Ovary (tissue), 3 donors: ENCODE measurements around the gene TRPC4.

Experiments used
- POLR2A ChIP-seq: fragments of 450-650 bp; IDR thresholded peaks from one replicate; pipeline ENCODE4 v1.6.1; 2017; ENCODE audit warnings: antibody characterized with exemption, mild to moderate bottlenecking, moderate library complexity
- TF ChIP-seq, protein P1 (sequence below), 3 donors: fragments of 450-650 bp in 2 of 3; fragments of 200-600 bp in 1 of 3; IDR thresholded peaks; one replicate each; pipeline versions ENCODE4 v1.5.1 to v1.8.0; 2016 to 2022; ENCODE audit warnings: antibody characterized with exemption in 3 of 3, mild to moderate bottlenecking in 1 of 3
- donor health status: DM: no; HTN: no; CAD: no.

GRCh38 chr13:37706041-37706440, 163.5 kb downstream of the TRPC4 start:
- TF ChIP-seq POLR2A, result no peak
- TF ChIP-seq, protein P1, sequence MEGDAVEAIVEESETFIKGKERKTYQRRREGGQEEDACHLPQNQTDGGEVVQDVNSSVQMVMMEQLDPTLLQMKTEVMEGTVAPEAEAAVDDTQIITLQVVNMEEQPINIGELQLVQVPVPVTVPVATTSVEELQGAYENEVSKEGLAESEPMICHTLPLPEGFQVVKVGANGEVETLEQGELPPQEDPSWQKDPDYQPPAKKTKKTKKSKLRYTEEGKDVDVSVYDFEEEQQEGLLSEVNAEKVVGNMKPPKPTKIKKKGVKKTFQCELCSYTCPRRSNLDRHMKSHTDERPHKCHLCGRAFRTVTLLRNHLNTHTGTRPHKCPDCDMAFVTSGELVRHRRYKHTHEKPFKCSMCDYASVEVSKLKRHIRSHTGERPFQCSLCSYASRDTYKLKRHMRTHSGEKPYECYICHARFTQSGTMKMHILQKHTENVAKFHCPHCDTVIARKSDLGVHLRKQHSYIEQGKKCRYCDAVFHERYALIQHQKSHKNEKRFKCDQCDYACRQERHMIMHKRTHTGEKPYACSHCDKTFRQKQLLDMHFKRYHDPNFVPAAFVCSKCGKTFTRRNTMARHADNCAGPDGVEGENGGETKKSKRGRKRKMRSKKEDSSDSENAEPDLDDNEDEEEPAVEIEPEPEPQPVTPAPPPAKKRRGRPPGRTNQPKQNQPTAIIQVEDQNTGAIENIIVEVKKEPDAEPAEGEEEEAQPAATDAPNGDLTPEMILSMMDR (IDR thresholded peaks at IDR 0.05), result no peak
